Measurements from ENCODE around the gene XRCC4.
"Not testable (repeated sequence)": the region's sequence is repeated elsewhere in the genome, so short reads cannot be mapped to it uniquely, and the experiment has no call there.

XRCC4 gene

GRCh38 chr5:83253720-83254119, 176.4 kb downstream of the XRCC4 start:
- no peak for FAIRE-seq
- DNase-seq (ENCODE audit: insufficient read length): no peak
- TF ChIP-seq TAF1 (IDR thresholded peaks at IDR 0.05; ENCODE audit: borderline replicate concordance, low read depth, low read length) (no peak), POLR2A (IDR thresholded peaks at IDR 0.05; ENCODE audit: low read depth, low read length) (no peak), POLR2AphosphoS5 (IDR thresholded peaks at IDR 0.05; ENCODE audit: low read depth, low read length) (no peak)

DNA sequence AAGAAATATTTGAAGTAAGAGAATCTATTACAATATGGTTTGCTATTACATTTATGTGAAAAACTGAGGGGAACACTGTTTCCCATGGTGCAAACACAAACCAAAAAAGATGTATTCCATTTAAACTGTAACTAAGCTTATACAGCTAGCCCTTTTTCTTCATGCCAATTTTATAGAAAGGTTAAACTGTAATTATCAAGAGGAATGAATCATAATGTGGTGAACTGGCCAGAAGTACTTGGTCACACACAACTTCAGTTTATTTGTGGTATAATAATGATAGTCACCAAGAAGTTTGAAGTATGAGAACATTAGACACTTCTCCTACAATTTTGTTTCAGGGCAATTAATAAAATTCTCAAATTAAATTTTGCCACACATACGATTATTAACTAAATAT, 177.9 kb downstream of the XRCC4 start:
- no peak for FAIRE-seq
- DNase-seq (ENCODE audit: insufficient read length): no peak
- TF ChIP-seq TAF1 (IDR thresholded peaks at IDR 0.05; ENCODE audit: borderline replicate concordance, low read depth, low read length): no peak
- TF ChIP-seq POLR2AphosphoS5 (IDR thresholded peaks at IDR 0.05; ENCODE audit: low read depth, low read length): no peak
- no peak for TF ChIP-seq POLR2A (IDR thresholded peaks at IDR 0.05; ENCODE audit: low read depth, low read length)

- FAIRE-seq: no peak
- no peak for DNase-seq (ENCODE audit: insufficient read length)
- TF ChIP-seq POLR2AphosphoS5 (IDR thresholded peaks at IDR 0.05; ENCODE audit: low read depth, low read length) (no peak), POLR2A (IDR thresholded peaks at IDR 0.05; ENCODE audit: low read depth, low read length) (no peak), TAF1 (IDR thresholded peaks at IDR 0.05; ENCODE audit: borderline replicate concordance, low read depth, low read length) (no peak)
Observed at GRCh38 chr5:83256091-83256780, 178.9 kb downstream of the XRCC4 start.

DNA sequence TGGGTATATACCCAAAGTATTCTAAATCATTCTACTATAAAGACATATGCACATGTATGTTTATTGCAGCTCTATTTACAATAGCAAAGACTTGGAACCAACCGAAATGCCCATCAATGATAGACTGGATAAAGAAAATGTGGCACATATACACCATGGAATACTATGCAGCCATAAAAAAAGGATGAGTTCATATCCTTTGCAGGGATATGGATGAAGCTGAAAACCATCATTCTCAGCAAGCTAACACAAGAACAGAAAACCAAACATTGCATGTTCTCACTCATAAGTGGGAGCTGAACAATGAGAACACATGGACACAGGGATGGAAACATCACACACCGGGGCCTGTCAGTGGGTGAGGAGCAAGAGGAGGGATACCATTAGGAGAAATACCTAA, 180.3 kb downstream of the XRCC4 start:
- not testable (repeated sequence) for FAIRE-seq

DNA sequence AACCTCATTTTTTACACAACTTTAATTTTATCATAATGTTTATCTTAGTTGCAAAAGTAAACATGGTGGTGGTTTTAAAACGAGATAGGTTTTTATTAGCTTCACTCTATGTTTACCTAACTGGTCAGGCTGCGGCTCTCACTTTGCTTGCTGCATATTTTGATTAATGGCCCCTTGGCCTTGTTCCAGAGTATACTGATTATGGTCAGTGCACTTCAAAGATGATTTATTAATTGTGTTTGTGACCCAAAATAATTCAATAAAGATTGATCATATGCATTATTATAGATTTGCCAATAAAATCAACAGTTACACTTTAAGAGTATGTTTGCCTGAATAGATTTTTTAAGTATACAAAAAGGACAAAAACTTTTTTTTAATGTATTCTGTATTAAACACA, 188.0 kb downstream of the XRCC4 start:
- TF ChIP-seq TAF1 (IDR thresholded peaks at IDR 0.05; ENCODE audit: borderline replicate concordance, low read depth, low read length) (no peak), POLR2AphosphoS5 (IDR thresholded peaks at IDR 0.05; ENCODE audit: low read depth, low read length) (no peak), POLR2A (IDR thresholded peaks at IDR 0.05; ENCODE audit: low read depth, low read length) (no peak)
- no peak for DNase-seq (ENCODE audit: insufficient read length)
- no peak for FAIRE-seq

More for the DNA sequence above, 180.3 kb downstream of the XRCC4 start:
- not testable (repeated sequence) for DNase-seq (ENCODE audit: insufficient read length)

DNA sequence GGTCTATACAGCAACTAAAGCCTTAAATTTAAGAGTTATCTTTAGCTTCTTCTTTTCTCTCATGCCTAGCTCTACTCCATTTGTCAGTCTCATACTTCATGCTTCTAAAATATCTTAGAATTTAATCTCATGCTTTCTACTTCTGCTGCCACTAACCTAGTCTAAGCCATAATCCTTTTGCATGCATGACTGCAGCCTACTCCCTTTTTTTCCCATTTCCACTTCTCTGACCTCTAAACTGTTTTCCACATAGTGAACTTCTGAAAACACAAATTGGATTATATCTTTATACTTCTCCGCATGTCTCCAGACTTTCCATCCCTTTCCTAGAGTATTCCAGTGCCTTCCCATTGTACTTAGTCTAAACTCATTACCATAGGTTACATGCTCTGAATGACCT, 193.0 kb downstream of the XRCC4 start:
- no peak for TF ChIP-seq POLR2A (IDR thresholded peaks at IDR 0.05; ENCODE audit: low read depth, low read length)
- no peak for TF ChIP-seq TAF1 (IDR thresholded peaks at IDR 0.05; ENCODE audit: borderline replicate concordance, low read depth, low read length)
- TF ChIP-seq POLR2AphosphoS5 (IDR thresholded peaks at IDR 0.05; ENCODE audit: low read depth, low read length): no peak
- FAIRE-seq (no peak), DNase-seq (ENCODE audit: insufficient read length) (no peak)

DNA sequence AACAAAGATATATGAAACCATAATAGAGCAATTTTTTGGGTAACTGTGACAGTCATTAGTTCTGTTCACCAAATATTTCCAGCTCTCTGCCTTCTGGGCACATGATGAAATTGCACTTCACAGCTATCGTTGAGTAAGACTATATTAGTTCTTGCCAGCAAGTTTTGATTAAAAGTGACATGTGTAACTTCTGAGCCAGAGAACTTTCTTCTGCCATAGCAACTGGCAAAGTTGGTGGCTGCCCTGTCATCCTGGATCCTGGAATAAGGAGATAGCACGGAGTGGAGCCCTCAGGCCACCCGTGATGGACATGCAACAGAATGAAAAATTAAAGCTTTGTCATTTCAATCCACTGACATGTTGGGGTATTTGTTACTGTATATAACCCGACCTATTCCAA, 199.8 kb downstream of the XRCC4 start:
- DNase-seq (ENCODE audit: insufficient read length): no peak
- no peak for TF ChIP-seq POLR2A (IDR thresholded peaks at IDR 0.05; ENCODE audit: low read depth, low read length)
- no peak for TF ChIP-seq POLR2AphosphoS5 (IDR thresholded peaks at IDR 0.05; ENCODE audit: low read depth, low read length)
- TF ChIP-seq TAF1 (IDR thresholded peaks at IDR 0.05; ENCODE audit: borderline replicate concordance, low read depth, low read length): no peak
- no peak for FAIRE-seq

- no peak for FAIRE-seq
- TF ChIP-seq TAF1 (IDR thresholded peaks at IDR 0.05; ENCODE audit: borderline replicate concordance, low read depth, low read length): no peak
- no peak for TF ChIP-seq POLR2AphosphoS5 (IDR thresholded peaks at IDR 0.05; ENCODE audit: low read depth, low read length)
- no peak for TF ChIP-seq POLR2A (IDR thresholded peaks at IDR 0.05; ENCODE audit: low read depth, low read length)
Observed at GRCh38 chr5:83277953-83278352, 200.6 kb downstream of the XRCC4 start.

GRCh38 chr5:83281176-83281575, 203.8 kb downstream of the XRCC4 start:
- no peak for TF ChIP-seq TAF1 (IDR thresholded peaks at IDR 0.05; ENCODE audit: borderline replicate concordance, low read depth, low read length)
- no peak for TF ChIP-seq POLR2A (IDR thresholded peaks at IDR 0.05; ENCODE audit: low read depth, low read length)
- TF ChIP-seq POLR2AphosphoS5 (IDR thresholded peaks at IDR 0.05; ENCODE audit: low read depth, low read length): no peak
- FAIRE-seq (no peak), DNase-seq (ENCODE audit: insufficient read length) (no peak)

More at GRCh38 chr5:83277953-83278352, 200.6 kb downstream of the XRCC4 start:
- DNase-seq (ENCODE audit: insufficient read length): no peak

GRCh38 chr5:83281658-83282057, 204.3 kb downstream of the XRCC4 start:
- DNase-seq (ENCODE audit: insufficient read length): no peak
- TF ChIP-seq POLR2AphosphoS5 (IDR thresholded peaks at IDR 0.05; ENCODE audit: low read depth, low read length) (no peak), POLR2A (IDR thresholded peaks at IDR 0.05; ENCODE audit: low read depth, low read length) (no peak), TAF1 (IDR thresholded peaks at IDR 0.05; ENCODE audit: borderline replicate concordance, low read depth, low read length) (no peak)
- no peak for FAIRE-seq

- DNase-seq (ENCODE audit: insufficient read length) (no peak), FAIRE-seq (no peak)
- TF ChIP-seq POLR2A (IDR thresholded peaks at IDR 0.05; ENCODE audit: low read depth, low read length): no peak
- TF ChIP-seq TAF1 (IDR thresholded peaks at IDR 0.05; ENCODE audit: borderline replicate concordance, low read depth, low read length): no peak
- no peak for TF ChIP-seq POLR2AphosphoS5 (IDR thresholded peaks at IDR 0.05; ENCODE audit: low read depth, low read length)
Observed at GRCh38 chr5:83283761-83284160, 206.4 kb downstream of the XRCC4 start.

GRCh38 chr5:83285661-83286398, 208.5 kb downstream of the XRCC4 start:
- TF ChIP-seq POLR2A (IDR thresholded peaks at IDR 0.05; ENCODE audit: low read depth, low read length) (no peak), POLR2AphosphoS5 (IDR thresholded peaks at IDR 0.05; ENCODE audit: low read depth, low read length) (no peak), TAF1 (IDR thresholded peaks at IDR 0.05; ENCODE audit: borderline replicate concordance, low read depth, low read length) (no peak)
- no peak for DNase-seq (ENCODE audit: insufficient read length)
- FAIRE-seq: peak; percentile 61
